DMS153 (cell line): ENCODE results near the gene CLEC20A.
"Not testable (repeated sequence)": the region's sequence is repeated elsewhere in the genome, so short reads cannot be mapped to it uniquely, and the experiment has no call there.

Source experiments
- DNase-seq: peaks from one replicate; lab custom pipeline; 2025; lab: John Stamatoyannopoulos, UW

CLEC20A gene

GRCh38 chr1:178529364-178530036, 32.7 kb upstream of the CLEC20A start:
- DNase-seq = no peak

DNA sequence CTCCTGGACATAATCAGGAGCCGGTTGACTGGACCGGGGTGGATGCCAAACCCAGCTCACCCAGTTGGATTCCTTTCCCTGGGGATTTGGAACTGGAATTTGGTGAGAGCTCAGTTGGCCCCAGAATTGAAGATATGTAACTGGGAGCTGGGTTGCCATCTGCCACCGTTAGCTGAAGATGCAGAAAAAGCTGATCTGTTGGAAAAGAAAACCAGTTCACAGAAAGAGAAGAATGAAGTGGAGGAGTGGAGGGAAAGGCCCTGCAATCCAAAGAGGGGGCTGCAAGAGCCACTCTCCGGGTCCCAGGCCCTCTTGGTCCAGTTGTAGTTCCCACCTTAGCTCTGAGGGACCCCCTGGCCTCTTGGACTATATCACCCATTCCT, 32.2 kb upstream of the CLEC20A start:
- no peak for DNase-seq

- DNase-seq = no peak
These were observed 31.6 kb upstream of the CLEC20A start for GRCh38 chr1:178528228-178528952.

- no peak for DNase-seq
These were observed 30.4 kb upstream of the CLEC20A start for GRCh38 chr1:178527117-178527516.

DNA sequence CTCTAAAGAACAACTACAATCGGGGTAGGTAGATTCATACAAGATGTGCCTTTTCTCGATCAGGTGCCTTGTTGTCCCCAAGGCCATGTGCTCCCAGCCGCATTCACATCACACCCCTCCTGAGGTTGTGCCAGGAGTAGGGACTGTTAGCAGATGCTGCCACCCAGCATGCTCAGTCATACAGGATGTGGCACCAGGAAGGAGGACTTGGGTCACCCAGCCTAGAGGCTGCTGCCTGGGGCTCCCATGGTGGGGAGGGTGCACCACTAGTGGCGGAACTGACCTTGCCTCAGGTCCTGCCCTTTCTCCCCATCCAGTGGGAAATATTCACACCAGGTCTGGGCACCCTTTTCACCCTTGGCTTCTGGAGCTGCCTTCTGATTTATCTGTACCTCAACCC, 24.5 kb upstream of the CLEC20A start:
- no peak for DNase-seq

- DNase-seq = no peak
These were observed 24.0 kb upstream of the CLEC20A start for GRCh38 chr1:178520803-178521202.

GRCh38 chr1:178518894-178519293, 22.1 kb upstream of the CLEC20A start:
- no peak for DNase-seq

GRCh38 chr1:178516110-178516509, 19.3 kb upstream of the CLEC20A start:
- no peak for DNase-seq

- no peak for DNase-seq
These were observed 16.7 kb upstream of the CLEC20A start for GRCh38 chr1:178513278-178513983.

DNA sequence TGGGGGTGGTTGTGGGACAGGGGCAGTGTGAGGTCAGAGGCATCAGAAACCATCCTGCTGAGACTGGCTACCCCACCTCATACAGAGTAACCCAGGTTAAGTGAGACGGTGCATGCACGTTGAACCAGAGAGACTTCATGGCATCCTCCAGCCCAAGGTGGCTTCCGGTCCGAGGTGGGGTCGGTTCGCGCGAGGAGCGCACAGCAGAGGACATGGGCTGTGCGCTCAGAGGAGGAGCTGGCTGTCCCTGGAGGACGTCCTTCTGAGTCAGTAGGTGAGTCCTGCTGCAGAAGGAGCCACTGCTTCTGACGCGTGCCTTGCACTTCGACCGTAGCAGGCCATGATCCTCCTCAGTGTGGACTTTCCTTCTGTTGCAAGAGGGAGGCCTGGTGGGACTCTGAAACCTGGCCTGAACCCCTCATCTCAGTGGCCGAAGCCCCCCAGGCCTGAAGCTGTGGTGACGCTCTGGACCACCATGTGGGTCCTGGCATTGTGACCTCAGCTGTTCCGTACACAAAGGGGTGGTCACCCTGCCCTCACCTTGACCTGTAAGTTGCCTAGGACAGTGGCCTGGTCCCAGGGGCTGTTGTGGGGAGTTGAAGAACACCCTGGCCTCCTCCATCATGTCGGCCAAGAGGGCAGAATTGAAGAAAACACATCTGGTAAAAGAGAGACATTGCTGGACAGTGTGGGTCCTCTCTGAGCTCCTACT, 16.0 kb upstream of the CLEC20A start, which contains the start of gene TEX35:
TSS of gene TEX35 (plus strand) at position 544 of the 712 bp plus-strand sequence. CDS start at position 624, 80 bp downstream.
- DNase-seq = no peak

GRCh38 chr1:178510155-178510554, 13.4 kb upstream of the CLEC20A start:
- DNase-seq = no peak

DNA sequence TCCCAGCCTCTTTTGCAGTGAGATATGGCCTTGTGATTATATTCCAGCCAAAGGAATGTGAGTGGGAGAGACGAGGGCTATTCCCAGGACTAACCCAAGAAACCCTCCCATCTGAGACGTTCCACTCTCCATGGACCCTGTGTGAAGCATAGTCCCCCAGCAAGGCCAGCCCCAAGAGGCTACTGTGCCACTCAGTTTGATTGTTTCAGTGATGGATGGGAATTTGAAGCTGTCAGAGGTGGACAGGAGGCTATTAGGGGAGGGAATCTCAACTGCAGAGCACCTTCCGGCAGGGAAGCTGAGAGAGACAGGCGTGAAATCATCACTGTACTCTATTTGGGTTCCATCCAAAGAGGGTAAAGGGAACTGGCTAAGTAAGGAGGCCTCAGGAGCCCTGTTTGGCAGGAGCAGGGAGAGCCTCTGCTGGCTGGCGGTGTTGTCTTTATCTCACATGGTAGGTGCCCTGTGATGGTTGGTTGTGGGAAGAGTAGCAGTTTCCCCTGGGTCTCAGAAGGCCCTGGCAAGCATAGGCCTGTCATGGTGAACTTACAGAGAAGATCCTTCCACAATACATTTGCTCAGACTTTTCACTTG, 12.7 kb upstream of the CLEC20A start:
- no peak for DNase-seq

GRCh38 chr1:178506669-178507068, 9.9 kb upstream of the CLEC20A start:
- no peak for DNase-seq

DNA sequence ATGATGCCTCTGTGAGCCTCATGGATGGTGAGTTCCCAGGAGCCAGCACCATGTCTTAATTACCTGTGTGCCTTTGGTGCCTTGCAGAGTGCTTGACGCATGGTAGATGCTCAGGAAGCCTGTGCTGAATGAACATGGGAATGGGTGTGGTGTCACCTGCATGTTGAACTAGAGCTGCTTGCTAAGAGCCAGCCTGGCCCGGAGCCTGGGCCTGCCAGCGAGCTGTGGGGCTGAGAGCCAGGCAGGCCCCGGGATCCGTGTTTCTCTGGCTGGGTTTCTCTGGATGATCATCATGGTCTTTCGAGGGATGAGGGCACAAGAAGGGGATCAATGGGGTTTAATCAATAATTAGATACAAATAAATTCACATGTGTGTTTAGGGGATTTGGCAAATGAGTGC, 9.4 kb upstream of the CLEC20A start:
- no peak for DNase-seq

DNA sequence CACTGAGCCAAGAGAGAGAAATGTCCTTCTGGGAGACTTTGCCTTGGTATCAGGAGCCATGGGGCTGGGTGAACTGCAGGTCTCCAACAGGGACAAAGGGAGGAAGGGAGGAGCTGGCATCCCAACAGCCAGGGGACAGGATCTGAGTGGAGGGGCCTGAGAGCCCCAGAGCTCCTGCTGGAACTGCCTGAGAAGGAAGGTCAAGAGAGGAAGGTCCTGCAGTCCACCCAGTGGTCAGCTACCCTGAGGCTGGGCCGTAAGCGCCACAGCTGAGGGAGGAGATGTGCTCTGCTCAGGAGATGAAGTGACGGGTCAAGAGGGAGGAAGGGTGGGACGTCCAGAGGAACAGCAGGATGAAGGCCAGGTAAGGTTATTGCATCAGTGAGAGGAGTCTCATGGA, 7.5 kb upstream of the CLEC20A start:
- no peak for DNase-seq

DNA sequence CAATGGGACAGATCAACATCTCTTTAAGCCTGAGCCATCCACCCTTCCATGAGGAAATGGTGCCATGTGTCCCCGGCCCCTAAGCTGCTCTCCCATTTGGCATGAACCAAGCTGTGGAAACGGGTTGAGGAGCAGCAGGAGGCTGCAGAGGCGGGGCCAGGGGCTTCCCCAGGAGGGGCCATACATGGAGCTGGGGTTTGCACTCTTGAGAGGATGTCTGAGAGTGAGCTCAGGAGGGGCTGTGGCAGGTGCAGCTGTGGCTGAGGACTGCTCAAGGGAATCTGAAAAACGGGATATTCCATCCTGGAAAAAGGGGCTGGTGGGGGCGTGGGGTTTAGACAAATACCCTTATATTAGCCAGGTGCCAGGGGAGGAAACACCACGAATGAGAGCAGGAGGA, 7.1 kb upstream of the CLEC20A start:
- no peak for DNase-seq

DNA sequence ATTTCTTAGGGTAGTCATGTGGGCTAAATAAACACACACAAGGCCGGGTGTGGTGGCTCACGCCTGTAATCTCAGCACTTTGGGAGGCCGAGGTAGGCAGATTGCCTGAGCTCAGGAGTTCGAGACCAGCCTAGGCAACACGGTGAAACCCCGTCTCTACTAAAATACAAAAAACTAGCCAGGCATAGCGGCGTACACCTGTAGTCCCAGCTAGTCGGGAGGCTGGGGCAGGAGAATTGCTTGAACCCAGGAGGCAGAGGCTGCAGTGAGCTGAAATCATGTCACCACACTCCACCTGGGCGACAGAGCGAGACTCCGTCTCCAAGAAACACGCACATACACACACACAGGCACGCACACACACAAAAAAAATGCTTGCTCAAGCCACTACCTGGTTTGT, 6.6 kb upstream of the CLEC20A start:
- not testable (repeated sequence) for DNase-seq

DNA sequence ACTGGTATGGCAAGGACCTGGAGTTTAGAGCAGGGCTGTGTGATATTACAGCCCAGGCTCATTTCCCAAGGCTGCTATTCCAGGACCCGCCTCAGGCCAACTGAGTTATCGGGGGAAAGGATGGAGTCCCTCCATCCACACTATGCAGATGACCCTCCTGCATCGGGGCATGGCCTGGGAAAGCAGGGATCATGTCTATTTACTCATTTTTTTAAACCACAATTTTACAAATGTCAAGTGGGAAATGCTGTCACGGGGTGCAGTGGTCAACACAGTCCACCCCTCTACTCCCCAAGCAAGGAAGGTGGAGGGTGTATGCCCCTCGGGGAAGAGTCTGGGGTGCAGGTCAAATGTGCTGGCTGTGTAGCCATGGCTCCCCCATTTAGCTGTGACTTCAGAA, 6.1 kb upstream of the CLEC20A start:
- no peak for DNase-seq

GRCh38 chr1:178502330-178502714, 5.6 kb upstream of the CLEC20A start:
- DNase-seq = no peak

GRCh38 chr1:178501705-178502329, 5.1 kb upstream of the CLEC20A start:
- DNase-seq = peak; percentile 10

- no peak for DNase-seq
These were observed 4.3 kb upstream of the CLEC20A start for GRCh38 chr1:178500936-178501554.
